ENCODE results near the gene FRY.

The FRY gene

DNA sequence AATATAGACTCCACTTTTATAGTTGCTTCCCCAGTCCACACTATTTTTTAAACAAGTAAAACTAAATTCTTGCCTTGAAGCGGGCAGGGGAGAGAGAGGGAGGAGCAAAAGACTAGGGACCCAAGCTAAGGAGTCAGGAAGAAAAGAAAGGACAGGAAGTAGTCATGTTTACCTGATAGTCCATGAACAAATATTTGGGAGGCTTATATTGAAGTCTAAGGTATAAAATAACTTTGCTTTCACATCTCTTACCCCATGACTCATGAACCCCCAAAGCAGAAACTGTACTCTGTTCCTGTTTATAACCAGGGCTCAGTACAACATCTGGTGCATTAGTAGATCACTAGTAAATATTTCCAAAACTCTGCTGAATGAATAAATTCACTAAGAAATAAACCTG lies 216.3 kb downstream of the FRY start:
- no peaks in the 10 kb centered on the region for H3K9me3 Mint-ChIP-seq

GRCh38 chr13:32248801-32249200 lies 217.2 kb downstream of the FRY start:
- Mint-ChIP-seq H3K4me1 (peaks cover 6% of the 10 kb centered on the region), H3K27me3 (ENCODE audit: low read depth, poor library complexity) (peaks cover 3% of the 10 kb centered on the region), H3K9me3 (no peaks in the 10 kb centered on the region), H3K27ac (no peak overlapping the region), H3K4me3 (no peak overlapping the region), H3K36me3 (ENCODE audit: low read depth) (no peaks in the 10 kb centered on the region)
- DNase-seq = no peak
- TF ChIP-seq CTCF (IDR thresholded peaks at IDR 0.05) = no peak

More for the DNA sequence above, 216.3 kb downstream of the FRY start:
- Mint-ChIP-seq H3K4me1 (peaks cover 6% of the 10 kb centered on the region), H3K27ac (no peak overlapping the region), H3K27me3 (ENCODE audit: low read depth, poor library complexity) (peaks cover 2% of the 10 kb centered on the region), H3K36me3 (ENCODE audit: low read depth) (no peaks in the 10 kb centered on the region), H3K4me3 (no peak overlapping the region)
- DNase-seq = no peak
- TF ChIP-seq CTCF (IDR thresholded peaks at IDR 0.05) = no peak

- TF ChIP-seq CTCF (IDR thresholded peaks at IDR 0.05) = no peak
- Mint-ChIP-seq H3K36me3 (ENCODE audit: low read depth) (no peaks in the 10 kb centered on the region), H3K27me3 (ENCODE audit: low read depth, poor library complexity) (peaks cover 10% of the 10 kb centered on the region), H3K4me3 (no peak overlapping the region), H3K9me3 (no peaks in the 10 kb centered on the region), H3K27ac (no peak overlapping the region), H3K4me1 (peaks cover 8% of the 10 kb centered on the region)
- no peak for DNase-seq
Observed at GRCh38 chr13:32252812-32253438, 221.4 kb downstream of the FRY start.

DNA sequence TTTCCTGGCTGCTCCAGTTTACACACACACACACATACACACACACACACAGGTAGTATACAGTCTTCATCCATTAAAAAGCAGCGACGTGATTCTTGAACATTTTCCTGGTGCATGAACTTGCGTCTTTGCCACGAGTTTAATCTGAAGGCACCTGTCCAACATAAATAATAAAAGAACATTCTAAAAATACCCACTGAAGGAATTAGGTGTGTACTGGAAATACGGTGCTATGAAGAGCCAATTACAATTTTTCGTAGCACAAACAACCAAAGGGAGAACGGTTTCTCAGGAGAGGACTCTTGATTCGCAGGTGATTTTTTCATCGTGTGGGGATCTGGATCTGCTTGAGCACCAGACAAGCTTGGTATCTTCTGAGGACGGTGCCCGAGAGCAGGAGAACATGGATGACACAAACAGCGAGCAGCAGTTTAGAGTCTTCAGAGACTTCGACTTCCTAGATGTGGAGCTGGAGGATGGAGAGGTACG lies 222.4 kb downstream of the FRY start:
- no peak for TF ChIP-seq CTCF (IDR thresholded peaks at IDR 0.05)
- no peak for DNase-seq
- peaks cover 8% of the 10 kb centered on the region for H3K4me1 Mint-ChIP-seq
- peaks cover 11% of the 10 kb centered on the region for H3K27me3 Mint-ChIP-seq (ENCODE audit: low read depth, poor library complexity)
- no peak overlapping the region for H3K4me3 Mint-ChIP-seq
- no peak overlapping the region for H3K27ac Mint-ChIP-seq
- no peaks in the 10 kb centered on the region for H3K9me3 Mint-ChIP-seq
- H3K36me3 Mint-ChIP-seq (ENCODE audit: low read depth) = no peaks in the 10 kb centered on the region

GRCh38 chr13:32254416-32254815 lies 222.8 kb downstream of the FRY start:
- DNase-seq = no peak
- Mint-ChIP-seq H3K9me3 (no peaks in the 10 kb centered on the region), H3K36me3 (ENCODE audit: low read depth) (no peaks in the 10 kb centered on the region), H3K27me3 (ENCODE audit: low read depth, poor library complexity) (peaks cover 11% of the 10 kb centered on the region), H3K4me1 (peaks cover 8% of the 10 kb centered on the region), H3K27ac (no peak overlapping the region), H3K4me3 (no peak overlapping the region)
- TF ChIP-seq CTCF (IDR thresholded peaks at IDR 0.05) = no peak

Data from nephron progenitor cell (in vitro differentiated cells).